PC-3 (cell line): Measurements from ENCODE around the gene SERGEF. TPM values are rescaled to one million over a fixed set of nuclear protein-coding genes. Genes with fewer than 3 reads are reported as not detected.

Experiments used
- ATAC-seq: fragments of 200-7000 bp; cut with Tn5 transposase; 2 replicates; pipeline ENCODE4 v1.9.1; 2020; ENCODE audit warnings: mild to moderate bottlenecking, moderate library complexity
- BruUV-seq: library from RNA; stranded (reverse); fragments of 400-500 nt; replicated peaks from 2 replicates; lab custom pipeline; 2021; lab: Mats Ljungman, UMichigan
- CTCF ChIA-PET: fragments of 300-600 bp; sonication (Branson Sonifier 250); formaldehyde crosslinking; loops from one replicate; lab custom pipeline; 2022; ENCODE audit warnings: antibody characterized with exemption; lab: Charles Lee
- POLR2A ChIA-PET: fragments of 300-600 bp; sonication (Branson Sonifier 250); formaldehyde crosslinking; loops from one replicate; lab custom pipeline; 2022; ENCODE audit warnings: antibody characterized with exemption; ENCODE audit not compliant: unreplicated experiment; lab: Charles Lee
- DNase-seq: peaks from one replicate; pipeline ENCODE4 v3.0.0-alpha.2; 2015
- H2AFZ ChIP-seq: fragments of 300-600 bp; sonication (generic); 2 replicates; pipeline ENCODE4 v1.6.0; 2016; ENCODE audit warnings: antibody characterized with exemption, low read length
- H3F3A ChIP-seq: fragments of 300-600 bp; sonication (generic); one replicate; pipeline ENCODE4 v1.6.0; 2017; ENCODE audit warnings: antibody characterized with exemption, low read length, control low read depth, mild to moderate bottlenecking; ENCODE audit not compliant: unreplicated experiment
- H3K27ac ChIP-seq: fragments of 300-600 bp; sonication (generic); 2 replicates; pipeline ENCODE4 v1.5.1; 2016; ENCODE audit warnings: mild to moderate bottlenecking, low read length
- H3K27me3 ChIP-seq: fragments of 300-600 bp; sonication (generic); 2 replicates; pipeline ENCODE4 v1.6.1; 2016; ENCODE audit warnings: low read length, mixed read lengths
- H3K36me3 ChIP-seq: fragments of 300-600 bp; sonication (generic); 2 replicates; pipeline ENCODE4 v1.6.1; 2016; ENCODE audit warnings: low read depth, mixed run types, low read length, mixed read lengths
- H3K4me1 ChIP-seq: fragments of 300-600 bp; sonication (generic); 2 replicates; pipeline ENCODE4 v1.5.1; 2016; ENCODE audit warnings: low read length; ENCODE audit not compliant: insufficient read depth
- H3K4me2 ChIP-seq: fragments of 300-600 bp; sonication (generic); 2 replicates; pipeline ENCODE4 v1.6.0; 2016; ENCODE audit warnings: low read length
- H3K4me3 ChIP-seq: fragments of 300-600 bp; sonication (generic); 2 replicates; pipeline ENCODE4 v1.5.1; 2016; ENCODE audit warnings: mild to moderate bottlenecking, low read length, mixed read lengths
- H3K79me2 ChIP-seq: fragments of 300-600 bp; sonication (generic); 2 replicates; pipeline ENCODE4 v1.6.1; 2017; ENCODE audit warnings: low read length, mixed read lengths
- H3K9ac ChIP-seq: fragments of 300-600 bp; sonication (generic); 2 replicates; pipeline ENCODE4 v1.6.0; 2016; ENCODE audit warnings: mild to moderate bottlenecking, low read length
- H3K9me2 ChIP-seq: fragments of 300-600 bp; sonication (generic); replicated peaks from 2 replicates; pipeline ENCODE4 v1.6.1; 2016; ENCODE audit warnings: mixed run types, low read length, mixed read lengths
- H3K9me3 ChIP-seq: fragments of 300-600 bp; sonication (generic); 2 replicates; pipeline ENCODE4 v1.6.1; 2016; ENCODE audit warnings: low read length, mixed read lengths
- H4K20me1 ChIP-seq: fragments of 300-600 bp; sonication (generic); 2 replicates; pipeline ENCODE4 v1.6.1; 2016; ENCODE audit warnings: low read length, mixed read lengths
- EZH2 ChIP-seq: fragments of 300-600 bp; sonication (generic); IDR thresholded peaks from one replicate; pipeline ENCODE4 v1.6.1; 2017; ENCODE audit warnings: antibody characterized with exemption, mild to moderate bottlenecking, low read length; ENCODE audit not compliant: unreplicated experiment
- EZH2phosphoT487 ChIP-seq: fragments of 300-600 bp; sonication (generic); IDR thresholded peaks from 2 replicates; pipeline ENCODE4 v1.6.1; 2018; ENCODE audit warnings: mild to moderate bottlenecking, antibody characterized with exemption, low read length, borderline replicate concordance
- intact Hi-C: fragments of 100-400 bp; cut with micrococcal nuclease; formaldehyde crosslinking; loops from 2 replicates; pipeline ENCODE4 v1.9.0; 2023
- total RNA-seq: library from RNA; depleted of rRNA; stranded (reverse); fragments of >200 nt; gene quantifications from 2 replicates; pipeline ENCODE4 v1.2.3, GENCODE V29; 2014
- TF ChIP-seq, protein P1 (sequence below): fragments of 300-600 bp; sonication (generic); conservative IDR thresholded peaks from 2 replicates; pipeline ENCODE4 v1.5.1; 2017; ENCODE audit warnings: antibody characterized with exemption, low read depth, mild to moderate bottlenecking, low read length

Gene SERGEF
- total RNA-seq, 1 experiment from 2014 or later = 13.7 TPM

GRCh38 chr11:17762309-17762974 lies 250.4 kb downstream of the SERGEF start:
- ATAC-seq = no peak
- no peaks in the 10 kb centered on the region for H3F3A ChIP-seq
- H3K36me3 ChIP-seq = no peaks in the 10 kb centered on the region
- H3K4me1 ChIP-seq = 0 out of 2 replicates have a peak, but pooled peaks cover 3% of the 10 kb centered on the region
- no peaks in the 10 kb centered on the region for H3K79me2 ChIP-seq
- no peaks in the 10 kb centered on the region for H3K9me3 ChIP-seq
- H4K20me1 ChIP-seq = no peaks in the 10 kb centered on the region
- ChIA-PET CTCF (no interaction called here), POLR2A (no interaction called here)
- no peaks in the 10 kb centered on the region for H3K9me2 ChIP-seq
- H3K9ac ChIP-seq = no peak overlapping the region
- no peak overlapping the region for H3K27ac ChIP-seq
- BruUV-seq = no TSS peak
- TF ChIP-seq EZH2phosphoT487 = no peak
- DNase-seq = peak; percentile 32
- H3K4me2 ChIP-seq = no peak overlapping the region
- no peak overlapping the region for H2AFZ ChIP-seq
- no peak overlapping the region for H3K4me3 ChIP-seq
- intact Hi-C loops = no loop called here
- no peaks in the 10 kb centered on the region for H3K27me3 ChIP-seq

GRCh38 chr11:17760102-17761029 lies 252.5 kb downstream of the SERGEF start:
- 0 out of 2 replicates have a peak, but pooled peaks cover 3% of the 10 kb centered on the region for H3K4me1 ChIP-seq
- no peaks in the 10 kb centered on the region for H3K9me2 ChIP-seq
- peak overlapping the region; percentile 65 for H2AFZ ChIP-seq
- DNase-seq (peak; percentile 64), ATAC-seq (peak; percentile 96)
- intact Hi-C loops = loop anchor here (1.0 to 2.0 kb wide), 2 partner anchors 146 to 219 kb away; no protein-coding TSS in a partner anchor
- no peak overlapping the region for H3K9ac ChIP-seq
- POLR2A ChIA-PET = interaction anchor here (0.6 kb wide), 1 partner anchor 63 kb away, joined by 3 read pairs; no protein-coding TSS in a partner anchor
- no TSS peak for BruUV-seq
- H4K20me1 ChIP-seq = no peaks in the 10 kb centered on the region
- peak overlapping the region; percentile 31; the same call in 1 of the 2 replicates for H3K4me3 ChIP-seq
- H3K36me3 ChIP-seq = no peaks in the 10 kb centered on the region
- H3K27me3 ChIP-seq = no peaks in the 10 kb centered on the region
- H3K9me3 ChIP-seq = no peaks in the 10 kb centered on the region
- H3F3A ChIP-seq = no peaks in the 10 kb centered on the region
- H3K79me2 ChIP-seq = no peaks in the 10 kb centered on the region
- CTCF ChIA-PET = interaction anchor here (0.6 to 1.0 kb wide), 2 partner anchors 29 to 218 kb away, joined by 3 to 7 read pairs; no protein-coding TSS in a partner anchor
- peak overlapping the region; percentile 71 for H3K4me2 ChIP-seq
- TF ChIP-seq, protein P1, sequence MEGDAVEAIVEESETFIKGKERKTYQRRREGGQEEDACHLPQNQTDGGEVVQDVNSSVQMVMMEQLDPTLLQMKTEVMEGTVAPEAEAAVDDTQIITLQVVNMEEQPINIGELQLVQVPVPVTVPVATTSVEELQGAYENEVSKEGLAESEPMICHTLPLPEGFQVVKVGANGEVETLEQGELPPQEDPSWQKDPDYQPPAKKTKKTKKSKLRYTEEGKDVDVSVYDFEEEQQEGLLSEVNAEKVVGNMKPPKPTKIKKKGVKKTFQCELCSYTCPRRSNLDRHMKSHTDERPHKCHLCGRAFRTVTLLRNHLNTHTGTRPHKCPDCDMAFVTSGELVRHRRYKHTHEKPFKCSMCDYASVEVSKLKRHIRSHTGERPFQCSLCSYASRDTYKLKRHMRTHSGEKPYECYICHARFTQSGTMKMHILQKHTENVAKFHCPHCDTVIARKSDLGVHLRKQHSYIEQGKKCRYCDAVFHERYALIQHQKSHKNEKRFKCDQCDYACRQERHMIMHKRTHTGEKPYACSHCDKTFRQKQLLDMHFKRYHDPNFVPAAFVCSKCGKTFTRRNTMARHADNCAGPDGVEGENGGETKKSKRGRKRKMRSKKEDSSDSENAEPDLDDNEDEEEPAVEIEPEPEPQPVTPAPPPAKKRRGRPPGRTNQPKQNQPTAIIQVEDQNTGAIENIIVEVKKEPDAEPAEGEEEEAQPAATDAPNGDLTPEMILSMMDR = peak; percentile 81
- TF ChIP-seq EZH2phosphoT487 = no peak
- no peak for TF ChIP-seq EZH2
- H3K27ac ChIP-seq = no peak overlapping the region

GRCh38 chr11:17755891-17756290 lies 257.0 kb downstream of the SERGEF start:
- no peak overlapping the region for H3K4me3 ChIP-seq
- no TSS peak for BruUV-seq
- DNase-seq (no peak), ATAC-seq (no peak)
- H3K9me2 ChIP-seq = no peaks in the 10 kb centered on the region
- ChIA-PET CTCF (no interaction called here), POLR2A (no interaction called here)
- TF ChIP-seq EZH2 = no peak
- H3F3A ChIP-seq = no peaks in the 10 kb centered on the region
- H3K36me3 ChIP-seq = no peaks in the 10 kb centered on the region
- H3K4me2 ChIP-seq = no peak overlapping the region
- H4K20me1 ChIP-seq = no peaks in the 10 kb centered on the region
- no peaks in the 10 kb centered on the region for H3K9me3 ChIP-seq
- no peak overlapping the region for H2AFZ ChIP-seq
- intact Hi-C loops = no loop called here
- no peak overlapping the region for H3K27ac ChIP-seq
- peaks cover 22% of the 10 kb centered on the region for H3K27me3 ChIP-seq
- no peak overlapping the region for H3K9ac ChIP-seq
- no peaks in the 10 kb centered on the region for H3K79me2 ChIP-seq
- 0 out of 2 replicates have a peak, but pooled peaks cover 3% of the 10 kb centered on the region for H3K4me1 ChIP-seq
